Peyer's patch (tissue), 4 donors: Measurements from ENCODE around the gene NUMBL.

Experiments used
- POLR2A ChIP-seq, 2 donors: fragments of 450-650 bp; IDR thresholded peaks; one replicate each; pipeline ENCODE4 v1.5.1; 2017; ENCODE audit warnings: antibody characterized with exemption in 2 of 2, mild to moderate bottlenecking in 2 of 2, moderate library complexity in 2 of 2
- TF ChIP-seq, protein P1 (sequence below), 6 experiments: fragments of 450-650 bp in 4 of 6; fragments of 200-600 bp in 2 of 6; sonication (generic) in 1 of 6; IDR thresholded peaks; one replicate each; pipeline ENCODE4 v1.5.1; 2017 to 2019; ENCODE audit warnings: antibody characterized with exemption in 6 of 6, mild to moderate bottlenecking in 3 of 6, moderate library complexity in 1 of 6

DNA sequence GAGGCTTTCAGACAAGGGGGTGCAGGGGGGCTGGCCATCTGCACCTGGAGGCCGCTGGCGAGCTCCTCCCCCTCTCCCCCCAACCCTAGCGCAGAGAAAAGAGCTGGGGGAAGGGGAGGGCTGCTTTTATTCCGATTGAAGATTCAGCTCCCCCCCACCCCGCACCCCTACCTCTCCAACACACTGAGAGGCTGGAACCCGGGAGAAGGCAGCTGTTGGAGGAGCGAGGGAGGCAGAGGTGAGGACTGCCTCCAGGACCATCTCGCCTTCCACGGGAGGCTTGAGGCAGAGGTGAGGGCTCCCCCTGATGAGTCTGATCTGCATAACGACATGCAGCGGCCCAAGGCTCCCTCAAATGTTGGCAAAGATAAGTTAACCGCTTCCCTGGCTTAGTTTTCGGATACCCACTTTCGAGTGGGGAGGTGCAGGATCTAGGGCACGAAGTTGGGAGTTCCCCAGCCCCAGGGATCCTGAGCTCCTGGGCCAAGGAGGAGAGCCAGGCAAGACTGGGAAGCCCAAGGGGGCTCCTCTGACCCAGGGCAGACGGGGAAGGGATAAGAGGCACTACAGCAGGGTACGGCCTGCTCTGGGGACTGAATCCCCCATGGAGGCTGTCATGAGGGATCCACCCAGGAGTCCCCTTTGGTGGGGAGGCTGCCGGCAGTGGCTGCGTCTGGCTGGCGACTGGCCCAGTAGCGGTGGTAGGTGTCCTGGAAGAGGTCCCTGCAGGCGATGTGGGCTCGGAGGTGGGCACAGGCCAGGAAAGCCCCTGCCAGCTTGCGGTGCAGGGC is 1.2 kb upstream of the NUMBL start:
- TF ChIP-seq, protein P1, sequence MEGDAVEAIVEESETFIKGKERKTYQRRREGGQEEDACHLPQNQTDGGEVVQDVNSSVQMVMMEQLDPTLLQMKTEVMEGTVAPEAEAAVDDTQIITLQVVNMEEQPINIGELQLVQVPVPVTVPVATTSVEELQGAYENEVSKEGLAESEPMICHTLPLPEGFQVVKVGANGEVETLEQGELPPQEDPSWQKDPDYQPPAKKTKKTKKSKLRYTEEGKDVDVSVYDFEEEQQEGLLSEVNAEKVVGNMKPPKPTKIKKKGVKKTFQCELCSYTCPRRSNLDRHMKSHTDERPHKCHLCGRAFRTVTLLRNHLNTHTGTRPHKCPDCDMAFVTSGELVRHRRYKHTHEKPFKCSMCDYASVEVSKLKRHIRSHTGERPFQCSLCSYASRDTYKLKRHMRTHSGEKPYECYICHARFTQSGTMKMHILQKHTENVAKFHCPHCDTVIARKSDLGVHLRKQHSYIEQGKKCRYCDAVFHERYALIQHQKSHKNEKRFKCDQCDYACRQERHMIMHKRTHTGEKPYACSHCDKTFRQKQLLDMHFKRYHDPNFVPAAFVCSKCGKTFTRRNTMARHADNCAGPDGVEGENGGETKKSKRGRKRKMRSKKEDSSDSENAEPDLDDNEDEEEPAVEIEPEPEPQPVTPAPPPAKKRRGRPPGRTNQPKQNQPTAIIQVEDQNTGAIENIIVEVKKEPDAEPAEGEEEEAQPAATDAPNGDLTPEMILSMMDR (IDR thresholded peaks at IDR 0.05) = no peak
- TF ChIP-seq POLR2A (IDR thresholded peaks at IDR 0.05) = no peak
